IgD-negative memory B cell (primary cell): Measurements from ENCODE around the gene MREG. TPM values are rescaled to one million over a fixed set of nuclear protein-coding genes. Genes with fewer than 3 reads are reported as not detected.
"Not testable (repeated sequence)": the region's sequence is repeated elsewhere in the genome, so short reads cannot be mapped to it uniquely, and the experiment has no call there.

Experiments
- H3K27ac Mint-ChIP-seq, 3 donors: one replicate each; pipeline ENCODE4 v1.8.0; 2020 to 2022; ENCODE audit warnings: mild to moderate bottlenecking in 3 of 3, mixed read lengths in 3 of 3, moderate library complexity in 1 of 3
- H3K27me3 Mint-ChIP-seq: one replicate; pipeline ENCODE4 v1.8.0; 2021; ENCODE audit warnings: mixed read lengths
- H3K36me3 Mint-ChIP-seq: one replicate; pipeline ENCODE4 v1.8.0; 2020; ENCODE audit warnings: mild to moderate bottlenecking, mixed read lengths
- H3K4me1 Mint-ChIP-seq, 3 donors: one replicate each; pipeline ENCODE4 v1.8.0; 2020 to 2022; ENCODE audit warnings: mixed read lengths in 3 of 3, mild to moderate bottlenecking in 1 of 3
- H3K4me3 Mint-ChIP-seq, 4 donors: one replicate each; pipeline ENCODE4 v1.8.0; 2020 to 2022; ENCODE audit warnings: mild to moderate bottlenecking in 4 of 4, mixed read lengths in 4 of 4, moderate library complexity in 3 of 4
- H3K9me3 Mint-ChIP-seq, 3 donors: one replicate each; pipeline ENCODE4 v1.8.0; 2020 to 2021; ENCODE audit warnings: mixed read lengths in 3 of 3, mild to moderate bottlenecking in 1 of 3
- polyA plus RNA-seq: library from polyadenylated mRNA; unstranded; fragments of 300-500 nt; fragmentation: Illumina TruSeq; gene quantifications from one replicate; pipeline ENCODE4 v1.2.3, GENCODE V29; 2021

MREG gene
- polyA plus RNA-seq, 1 donor from 2014 or later: 2.4 TPM

GRCh38 chr2:215968499-215968898, 44.9 kb downstream of the MREG start:
- Mint-ChIP-seq H3K36me3 (peaks cover 11% of the 10 kb centered on the region), H3K4me1 (peaks cover 0 to 8% (median 7%) of the 10 kb centered on the region in 3 donors), H3K4me3 (peak overlapping the region in 1 of 4 donors; percentile 38), H3K27ac (peak overlapping the region in 1 of 3 donors; percentile 14), H3K27me3 (peaks cover 1% of the 10 kb centered on the region), H3K9me3 (peaks cover 0 to 3% (median 0%) of the 10 kb centered on the region in 3 donors)

DNA sequence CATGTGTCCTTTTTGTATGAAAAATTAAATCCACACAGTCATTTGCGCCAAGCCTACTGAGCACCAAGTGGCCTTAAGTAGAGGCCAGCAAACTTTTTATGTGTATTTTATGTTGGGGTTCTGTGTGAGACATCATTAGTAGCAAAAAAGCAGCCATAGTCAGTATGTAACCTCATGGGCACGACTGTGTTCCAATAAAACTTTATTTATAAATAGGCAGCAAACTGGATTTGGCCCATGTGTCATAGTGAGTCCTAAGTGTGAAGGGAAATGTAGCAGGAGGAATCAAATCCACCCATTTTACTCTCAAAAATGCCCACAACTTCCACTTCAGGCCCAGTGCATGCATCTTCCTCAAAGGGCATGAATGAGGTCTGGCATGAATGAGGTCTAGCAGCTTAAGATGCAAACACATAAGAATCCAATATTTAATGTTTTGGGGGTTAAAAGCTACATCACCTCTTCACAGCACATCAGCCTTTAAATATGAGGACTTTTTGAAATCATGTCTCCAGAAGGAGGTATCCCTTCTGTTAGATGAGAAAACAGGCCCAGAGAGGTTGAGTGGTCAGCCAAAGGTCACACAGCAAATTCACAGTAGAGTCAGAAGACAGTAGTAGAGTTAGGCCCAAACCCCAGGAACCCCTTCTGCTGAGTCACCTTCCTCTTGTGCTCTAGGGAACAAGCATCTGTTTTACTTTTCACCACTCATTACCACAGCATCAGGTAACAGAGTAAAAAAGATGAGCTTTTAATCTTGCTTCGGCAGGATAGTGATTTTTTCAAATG, 45.6 kb downstream of the MREG start:
- Mint-ChIP-seq H3K4me1 (peaks cover 0 to 8% (median 7%) of the 10 kb centered on the region in 3 donors), H3K27me3 (peaks cover 1% of the 10 kb centered on the region), H3K27ac (peak overlapping the region in 1 of 3 donors; percentile 14), H3K9me3 (peaks cover 0 to 3% (median 0%) of the 10 kb centered on the region in 3 donors), H3K36me3 (peaks cover 11% of the 10 kb centered on the region), H3K4me3 (no peak overlapping the region)

GRCh38 chr2:215966951-215967350, 46.4 kb downstream of the MREG start:
- Mint-ChIP-seq H3K4me1 (peaks cover 0 to 8% (median 7%) of the 10 kb centered on the region in 3 donors), H3K9me3 (peaks cover 0 to 3% (median 0%) of the 10 kb centered on the region in 3 donors), H3K27ac (no peak overlapping the region), H3K4me3 (no peak overlapping the region), H3K36me3 (peaks cover 11% of the 10 kb centered on the region), H3K27me3 (peaks cover 1% of the 10 kb centered on the region)

GRCh38 chr2:215966274-215966673, 47.1 kb downstream of the MREG start:
- Mint-ChIP-seq H3K9me3 (peaks cover 0 to 3% (median 0%) of the 10 kb centered on the region in 3 donors), H3K4me1 (peaks cover 0 to 8% (median 7%) of the 10 kb centered on the region in 3 donors), H3K27me3 (peaks cover 1% of the 10 kb centered on the region), H3K4me3 (no peak overlapping the region), H3K36me3 (peaks cover 6% of the 10 kb centered on the region), H3K27ac (no peak overlapping the region)

GRCh38 chr2:215965532-215966165, 47.7 kb downstream of the MREG start:
- Mint-ChIP-seq H3K27ac (no peak overlapping the region), H3K4me1 (peaks cover 0 to 8% (median 6%) of the 10 kb centered on the region in 3 donors), H3K9me3 (no peaks in the 10 kb centered on the region), H3K27me3 (no peaks in the 10 kb centered on the region), H3K36me3 (peaks cover 3% of the 10 kb centered on the region), H3K4me3 (no peak overlapping the region)

DNA sequence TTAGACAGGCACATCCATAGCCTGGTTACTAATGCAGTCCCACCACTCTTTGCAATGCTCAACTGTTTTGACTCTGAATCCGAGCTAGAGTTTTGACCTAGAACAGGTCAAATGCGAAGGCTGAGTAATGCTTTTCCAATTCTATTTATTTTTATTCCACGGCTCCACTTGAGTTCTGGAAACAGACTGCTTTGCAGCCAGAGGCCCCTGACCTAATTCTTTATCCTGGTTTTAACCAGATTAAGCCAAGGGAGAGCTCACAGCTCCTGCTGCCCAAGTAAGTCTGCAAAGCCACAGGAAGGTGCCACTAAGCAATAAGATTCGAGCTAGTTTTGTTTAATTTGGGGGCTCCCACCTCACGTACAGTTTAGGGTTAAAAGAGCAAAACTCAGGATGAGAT, 51.4 kb downstream of the MREG start:
- Mint-ChIP-seq H3K27me3 (no peaks in the 10 kb centered on the region), H3K9me3 (no peaks in the 10 kb centered on the region), H3K27ac (no peak overlapping the region), H3K4me3 (no peak overlapping the region), H3K4me1 (peaks cover 0 to 3% (median 2%) of the 10 kb centered on the region in 3 donors), H3K36me3 (peaks cover 11% of the 10 kb centered on the region)

GRCh38 chr2:215958257-215958656, 55.1 kb downstream of the MREG start:
- peaks cover 13% of the 10 kb centered on the region for H3K36me3 Mint-ChIP-seq
- H3K4me1 Mint-ChIP-seq: no peaks in the 10 kb centered on the region
- H3K27me3 Mint-ChIP-seq: no peaks in the 10 kb centered on the region
- no peak overlapping the region for H3K4me3 Mint-ChIP-seq
- H3K9me3 Mint-ChIP-seq: no peaks in the 10 kb centered on the region
- H3K27ac Mint-ChIP-seq: no peak overlapping the region

- not testable (repeated sequence) for H3K9me3 Mint-ChIP-seq, H3K27ac Mint-ChIP-seq, H3K4me3 Mint-ChIP-seq, H3K4me1 Mint-ChIP-seq, H3K27me3 Mint-ChIP-seq
- peaks cover 13% of the 10 kb centered on the region for H3K36me3 Mint-ChIP-seq
Observed at GRCh38 chr2:215957354-215958122, 55.8 kb downstream of the MREG start.

GRCh38 chr2:215952860-215953637, 60.3 kb downstream of the MREG start:
- no peak overlapping the region for H3K27ac Mint-ChIP-seq
- H3K4me1 Mint-ChIP-seq: peaks cover 0 to 3% (median 0%) of the 10 kb centered on the region in 3 donors
- no peak overlapping the region for H3K4me3 Mint-ChIP-seq
- H3K27me3 Mint-ChIP-seq: no peaks in the 10 kb centered on the region
- no peaks in the 10 kb centered on the region for H3K9me3 Mint-ChIP-seq
- H3K36me3 Mint-ChIP-seq: peaks cover 8% of the 10 kb centered on the region

GRCh38 chr2:215951558-215951957, 61.8 kb downstream of the MREG start:
- Mint-ChIP-seq H3K27ac (no peak overlapping the region), H3K27me3 (no peaks in the 10 kb centered on the region), H3K4me1 (peaks cover 0 to 3% (median 0%) of the 10 kb centered on the region in 3 donors), H3K36me3 (peaks cover 3% of the 10 kb centered on the region), H3K9me3 (no peaks in the 10 kb centered on the region), H3K4me3 (no peak overlapping the region)

- Mint-ChIP-seq H3K27me3 (no peaks in the 10 kb centered on the region), H3K4me1 (peaks cover 0 to 3% (median 0%) of the 10 kb centered on the region in 3 donors), H3K4me3 (no peak overlapping the region), H3K36me3 (peaks cover 8% of the 10 kb centered on the region), H3K9me3 (no peaks in the 10 kb centered on the region), H3K27ac (peak overlapping the region in 1 of 3 donors; percentile 19)
Observed at GRCh38 chr2:215949991-215950404, 63.4 kb downstream of the MREG start.

DNA sequence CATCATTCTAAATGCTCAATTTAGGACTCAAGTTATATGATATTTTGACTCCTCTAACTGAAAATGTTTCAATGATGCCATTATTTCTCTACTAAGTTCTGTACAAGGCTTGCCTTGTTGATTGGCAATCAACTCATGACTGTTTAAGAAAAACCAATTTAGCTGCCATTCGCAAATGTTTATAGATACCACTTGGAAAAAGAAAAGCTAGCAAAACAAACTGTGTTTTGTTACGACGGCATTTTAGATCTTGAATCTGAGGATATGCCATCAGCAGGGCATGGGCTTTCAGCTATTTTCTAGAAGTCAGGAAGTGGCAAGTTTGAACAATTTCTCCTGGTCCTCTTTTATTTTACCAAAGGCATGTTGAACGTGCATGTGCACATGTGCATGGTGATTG, 65.3 kb downstream of the MREG start:
- Mint-ChIP-seq H3K9me3 (no peaks in the 10 kb centered on the region), H3K4me1 (peaks cover 0 to 3% (median 0%) of the 10 kb centered on the region in 3 donors), H3K4me3 (no peak overlapping the region), H3K36me3 (peaks cover 15% of the 10 kb centered on the region), H3K27ac (no peak overlapping the region), H3K27me3 (no peaks in the 10 kb centered on the region)

DNA sequence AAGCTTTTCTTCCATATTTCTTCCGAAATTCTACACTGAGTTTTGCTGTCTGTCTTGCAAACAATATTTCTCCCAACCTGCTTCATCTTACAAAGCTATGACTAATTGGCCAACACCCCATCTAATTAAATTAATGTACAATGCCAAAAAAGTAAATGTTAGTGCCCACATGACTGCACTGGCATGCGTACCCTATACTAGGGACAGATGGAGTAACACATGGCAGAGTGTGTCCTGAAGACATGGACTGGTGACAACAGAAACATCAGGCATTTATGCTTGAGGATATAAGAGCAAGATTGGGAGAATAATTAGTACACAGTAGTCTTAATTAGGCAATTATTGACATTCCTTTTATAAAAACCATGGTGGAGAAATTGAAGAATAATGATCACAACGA, 66.8 kb downstream of the MREG start:
- H3K9me3 Mint-ChIP-seq: no peaks in the 10 kb centered on the region
- H3K27me3 Mint-ChIP-seq: no peaks in the 10 kb centered on the region
- H3K4me1 Mint-ChIP-seq: peaks cover 0 to 3% (median 0%) of the 10 kb centered on the region in 3 donors
- no peak overlapping the region for H3K27ac Mint-ChIP-seq
- H3K36me3 Mint-ChIP-seq: peaks cover 17% of the 10 kb centered on the region
- H3K4me3 Mint-ChIP-seq: no peak overlapping the region

DNA sequence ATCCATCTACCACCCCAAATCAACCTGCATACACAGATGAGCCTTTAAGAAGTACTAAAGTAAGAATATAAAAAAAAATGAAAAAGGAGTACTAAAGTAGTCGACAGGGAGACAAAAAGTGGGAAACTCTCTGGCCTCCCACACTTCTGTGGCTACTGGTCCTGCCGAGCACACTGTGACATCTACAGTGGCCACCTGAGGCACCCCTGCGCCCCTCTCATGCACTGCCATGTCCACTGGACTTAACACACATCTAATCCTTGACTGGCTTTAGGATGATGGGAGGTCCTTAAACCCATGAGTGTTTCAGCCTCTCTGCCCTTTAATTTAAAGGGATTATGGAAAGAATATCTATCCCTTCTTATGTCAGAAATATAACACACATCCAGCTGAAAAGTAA, 71.2 kb downstream of the MREG start:
- H3K27ac Mint-ChIP-seq: no peak overlapping the region
- no peaks in the 10 kb centered on the region for H3K4me1 Mint-ChIP-seq
- H3K36me3 Mint-ChIP-seq: peaks cover 24% of the 10 kb centered on the region

More for the DNA sequence above, 71.2 kb downstream of the MREG start:
- Mint-ChIP-seq H3K9me3 (no peaks in the 10 kb centered on the region), H3K27me3 (no peaks in the 10 kb centered on the region), H3K4me3 (no peak overlapping the region)
